Activated gamma-delta T cell treated with anti-CD3 and anti-CD28 coated beads, Interleukin-2, amount 50 U/mL, for 16 hours (primary cell): ENCODE measurements around the gene OXER1.

Experiments
- DNase-seq: peaks from one replicate; pipeline ENCODE4 v3.0.0-alpha.2; 2020; ENCODE audit warnings: low read depth

OXER1 gene

DNA sequence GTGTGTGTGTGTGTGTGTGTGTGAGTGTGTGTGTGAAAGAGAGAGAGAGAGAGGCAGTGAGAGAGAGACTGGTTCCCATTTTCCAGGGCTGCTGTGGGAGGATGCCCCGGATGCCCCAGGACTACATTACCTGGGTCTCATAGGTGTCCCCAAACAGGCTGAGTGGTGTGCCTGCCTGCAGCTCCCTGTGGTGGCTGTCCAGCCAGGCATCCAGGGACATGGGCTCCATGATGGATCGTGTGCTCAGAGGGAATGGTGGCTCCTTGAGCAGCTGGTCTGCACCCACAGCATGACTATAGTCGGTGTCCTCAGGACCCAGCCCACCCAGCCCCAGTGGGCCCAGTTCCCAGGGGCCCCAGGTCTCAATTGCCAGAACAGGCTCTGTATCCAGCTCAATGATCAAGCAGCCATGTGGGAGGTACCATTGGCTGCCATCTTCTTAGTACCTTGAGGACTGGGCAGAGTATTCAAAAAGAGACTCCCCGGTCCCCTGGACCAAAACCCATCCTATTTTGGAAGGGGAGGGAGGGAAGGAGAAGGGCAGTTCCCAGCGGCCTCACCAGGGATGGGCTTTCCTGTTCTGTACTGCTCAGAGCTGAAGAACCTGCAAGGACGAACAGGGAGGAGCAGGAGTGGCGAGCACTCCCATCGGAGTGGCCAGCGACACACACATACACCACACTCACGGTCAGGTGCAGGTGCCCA is 5.8 kb upstream of the OXER1 start:
- DNase-seq: no peak

DNA sequence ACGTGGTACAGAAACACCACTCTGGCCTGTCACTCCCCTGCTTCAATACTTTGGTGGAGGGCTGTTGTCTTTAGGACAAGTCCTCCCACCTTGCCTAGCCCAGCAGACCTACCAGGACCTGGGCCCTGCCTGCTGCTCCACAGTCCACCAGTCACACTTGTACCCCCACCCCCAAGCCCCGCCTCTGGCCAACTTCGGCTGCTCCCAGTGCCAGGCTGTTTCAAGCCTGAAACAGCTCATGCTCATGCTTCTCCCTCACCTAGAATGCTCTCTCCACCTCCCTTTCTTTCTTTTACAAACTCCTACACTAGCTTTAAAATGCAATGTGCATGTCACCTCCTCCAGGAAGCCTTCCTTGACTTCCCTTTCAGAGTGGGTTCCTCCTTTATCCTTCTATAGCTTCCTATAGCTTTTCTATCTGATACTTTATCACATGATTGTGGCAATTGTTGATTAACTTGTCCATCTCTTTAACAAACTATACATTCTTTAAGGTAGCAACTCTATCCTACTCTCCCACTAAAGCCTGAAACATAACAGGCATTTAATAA is 4.8 kb upstream of the OXER1 start:
- no peak for DNase-seq

DNA sequence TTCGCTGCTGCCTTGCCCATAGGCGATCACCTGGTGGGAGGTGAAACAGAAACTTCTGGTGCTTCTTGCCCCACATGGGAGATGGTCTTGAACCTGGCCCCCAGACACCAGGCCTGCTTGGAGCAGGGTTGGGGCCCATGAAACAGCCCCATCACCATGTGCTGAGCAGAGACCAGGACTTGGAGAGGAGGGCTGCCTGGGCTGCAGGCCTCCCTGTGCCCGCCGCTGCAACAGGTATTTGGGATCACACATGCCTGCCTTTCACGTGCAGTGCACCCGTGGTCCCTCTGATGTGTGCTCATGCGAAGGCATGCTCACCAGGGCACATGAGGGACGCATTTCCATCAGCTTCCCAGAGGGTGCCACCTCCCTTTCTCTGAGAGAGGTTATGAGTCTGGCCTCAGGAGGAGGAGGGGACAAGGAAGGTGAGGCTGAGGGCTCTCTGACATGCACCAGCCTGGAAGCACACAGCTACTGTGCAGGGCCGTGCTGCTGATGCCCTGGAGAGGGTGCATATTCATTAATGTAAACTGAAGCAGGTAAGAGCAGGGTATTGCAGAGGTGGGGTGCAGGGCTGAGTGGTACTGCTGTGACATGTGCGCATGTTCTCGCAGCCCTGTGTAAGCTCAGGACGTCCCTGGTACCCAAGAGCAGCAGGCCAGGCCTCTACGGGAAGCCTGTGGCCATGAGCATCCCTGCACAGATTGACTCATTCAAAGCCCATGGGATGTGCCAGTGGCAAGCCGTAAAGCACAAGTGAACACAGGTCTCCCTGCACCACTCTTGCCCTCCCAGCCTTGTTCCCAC is 4.2 kb upstream of the OXER1 start:
- DNase-seq: no peak

DNA sequence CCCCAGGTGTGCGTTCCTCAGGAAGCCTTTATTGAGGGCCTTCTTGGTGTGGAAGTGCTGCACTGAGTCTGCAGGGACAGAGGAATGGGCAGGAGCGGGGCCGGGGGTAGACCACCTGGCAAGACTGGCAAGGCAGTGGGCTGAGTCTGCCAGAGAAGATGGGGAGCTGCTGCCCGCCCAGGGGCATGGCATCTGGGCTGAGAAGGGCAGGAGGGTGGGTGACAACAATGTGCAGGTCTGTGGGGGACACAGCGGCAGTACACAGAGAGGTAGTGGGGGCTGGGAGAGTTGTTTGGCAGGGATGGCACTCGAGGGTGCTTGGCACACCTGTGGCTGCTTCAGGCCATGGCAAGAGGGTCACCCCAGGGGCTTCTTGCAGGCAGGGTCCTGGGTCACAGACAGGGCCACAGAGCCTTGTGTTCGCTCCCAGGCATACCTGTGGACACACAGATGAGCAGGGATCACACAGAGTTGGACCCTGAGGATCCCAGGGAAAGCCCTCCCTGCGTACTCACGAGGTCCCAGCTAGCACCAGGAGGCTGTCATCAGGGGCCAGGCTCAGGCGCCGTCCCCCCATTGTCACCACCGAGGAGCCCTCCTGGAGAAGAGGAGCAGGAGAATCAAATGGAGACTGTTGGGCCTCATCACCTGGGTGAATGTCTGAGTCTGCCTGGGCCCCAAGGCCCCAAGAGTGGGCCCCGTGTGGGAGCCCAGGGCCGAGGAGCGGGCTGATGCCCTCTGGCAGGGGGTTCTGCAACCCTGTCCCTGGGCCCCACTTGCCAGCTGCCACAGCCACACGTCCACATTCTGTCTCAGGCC is 3.4 kb upstream of the OXER1 start:
- no peak for DNase-seq

DNA sequence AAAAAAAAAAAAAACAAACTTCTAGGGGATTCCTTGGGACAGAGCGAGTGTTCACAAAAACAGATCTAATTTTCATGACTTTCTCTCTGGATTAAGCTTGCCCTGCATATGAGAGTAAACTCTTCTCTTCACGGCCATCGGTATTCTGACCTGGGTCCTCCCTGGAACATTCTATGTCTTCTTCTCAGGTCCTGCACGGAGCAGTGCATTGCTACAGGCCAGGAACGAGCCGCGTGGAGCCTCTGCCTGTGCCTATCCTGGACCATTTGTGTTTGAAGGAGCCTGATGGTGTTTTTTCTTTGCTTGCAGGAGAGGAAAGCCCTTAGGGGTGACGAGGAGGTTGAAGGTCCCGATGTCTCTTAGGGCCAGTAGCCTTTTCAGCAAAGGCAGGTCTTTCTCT is 1.8 kb upstream of the OXER1 start:
- no peak for DNase-seq

DNA sequence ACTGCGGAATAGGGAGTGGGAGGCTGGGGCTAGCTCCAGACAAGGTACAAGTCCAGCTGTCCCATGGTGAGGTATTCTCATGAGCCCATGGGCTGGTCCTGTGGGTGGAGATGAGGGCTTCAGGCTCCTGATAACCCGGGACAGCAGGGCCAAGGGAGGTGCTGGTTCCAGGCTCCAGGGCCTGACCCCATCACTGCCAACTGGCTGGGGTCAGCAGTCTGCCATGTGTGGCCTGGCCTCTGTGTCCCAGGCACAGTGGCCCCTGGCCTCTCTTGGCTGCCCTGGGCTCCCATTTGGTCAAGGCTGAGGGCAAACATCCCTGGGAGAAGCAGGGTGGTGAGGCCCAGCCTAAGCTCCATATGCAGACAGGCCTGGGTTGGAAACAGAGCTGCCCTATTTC is 966 bp upstream of the OXER1 start:
- DNase-seq: no peak

DNA sequence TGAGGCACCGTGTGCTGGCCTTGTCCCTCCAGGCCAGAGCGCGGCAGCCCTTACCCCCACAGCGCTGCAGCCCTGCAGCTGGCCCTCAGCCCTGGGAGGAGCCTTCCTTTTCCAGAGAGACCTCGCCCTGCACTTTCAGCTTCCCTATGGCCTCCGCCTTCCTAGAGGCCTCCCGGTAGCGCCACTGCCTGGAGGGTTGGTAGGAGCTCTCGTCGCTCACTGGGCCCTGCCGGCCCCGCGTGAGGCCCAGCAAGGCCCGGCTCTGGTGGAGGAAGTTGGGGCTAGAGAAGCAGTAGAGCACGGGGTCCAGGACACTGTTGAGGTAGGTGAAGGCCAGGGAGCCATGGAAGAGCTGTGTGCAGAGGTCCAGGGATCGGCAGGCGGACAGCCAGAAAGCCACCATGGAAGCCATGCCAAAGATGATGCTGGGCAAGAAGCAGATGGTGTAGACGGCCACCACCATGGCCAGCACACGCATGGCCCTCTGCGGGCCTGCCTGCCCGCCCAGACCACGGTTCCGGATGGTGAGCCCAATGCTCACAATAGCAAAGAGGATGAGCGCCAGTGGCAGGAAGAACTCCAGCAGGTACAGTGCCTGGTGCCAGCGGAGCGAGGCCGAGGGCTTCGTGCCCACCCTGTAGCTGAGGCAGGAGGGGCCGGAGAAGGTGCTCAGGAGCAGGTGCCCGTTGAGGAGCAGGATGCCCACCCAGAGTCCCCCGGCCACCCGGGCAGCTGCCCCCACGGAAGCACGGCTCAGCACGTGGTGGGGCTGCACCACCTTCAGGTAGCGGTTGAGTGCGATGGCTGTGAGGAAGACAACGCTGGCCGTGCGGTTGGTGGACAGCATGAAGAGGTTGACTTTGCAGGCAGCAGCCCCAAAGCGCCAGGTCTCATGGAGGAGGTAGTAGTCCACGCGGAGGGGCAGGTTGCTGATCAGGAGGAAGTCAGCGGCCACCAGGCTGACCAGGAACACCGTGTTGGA is 821 bp downstream of the OXER1 start:
- DNase-seq: no peak

DNA sequence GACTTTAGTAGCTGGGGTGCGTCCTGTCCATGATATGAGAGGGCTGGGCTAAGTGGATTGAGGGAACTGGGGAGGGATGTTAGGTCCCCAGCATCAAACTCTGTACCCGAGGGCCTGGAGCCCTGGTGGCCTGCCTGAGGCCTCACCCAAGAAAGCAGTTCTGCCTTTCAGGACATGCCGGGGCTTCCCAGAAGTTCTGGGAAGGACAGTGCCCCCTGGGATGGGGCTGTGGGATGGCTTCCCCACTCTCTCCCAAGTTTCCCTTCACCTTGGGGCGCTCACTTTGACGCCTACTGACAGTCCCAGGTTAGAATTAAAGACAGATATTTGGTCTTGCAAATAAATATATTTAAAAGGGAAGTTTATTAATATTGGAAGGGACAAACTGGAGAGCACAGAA is 1.8 kb downstream of the OXER1 start:
- no peak for DNase-seq

DNA sequence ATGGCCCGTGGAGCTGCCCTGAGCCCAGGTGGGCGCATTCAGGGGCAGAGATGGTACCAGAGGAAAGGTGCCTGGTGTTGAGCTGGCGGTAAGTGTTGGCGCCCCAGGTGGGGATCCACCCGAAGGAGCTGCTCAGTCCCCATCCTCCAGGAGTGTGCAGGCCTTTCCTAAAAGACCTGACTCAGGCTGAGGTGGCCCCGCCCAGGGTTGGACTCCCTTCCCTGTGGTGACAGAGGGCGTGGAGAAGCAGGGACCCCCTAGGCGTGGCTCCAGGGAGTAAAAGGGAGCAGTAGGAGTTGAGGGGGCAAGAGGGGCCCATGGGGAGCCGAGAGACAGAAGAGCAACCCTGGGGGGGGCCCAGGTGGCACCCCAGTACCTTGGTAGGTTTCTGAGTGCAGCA is 2.4 kb downstream of the OXER1 start:
- DNase-seq: no peak

DNA sequence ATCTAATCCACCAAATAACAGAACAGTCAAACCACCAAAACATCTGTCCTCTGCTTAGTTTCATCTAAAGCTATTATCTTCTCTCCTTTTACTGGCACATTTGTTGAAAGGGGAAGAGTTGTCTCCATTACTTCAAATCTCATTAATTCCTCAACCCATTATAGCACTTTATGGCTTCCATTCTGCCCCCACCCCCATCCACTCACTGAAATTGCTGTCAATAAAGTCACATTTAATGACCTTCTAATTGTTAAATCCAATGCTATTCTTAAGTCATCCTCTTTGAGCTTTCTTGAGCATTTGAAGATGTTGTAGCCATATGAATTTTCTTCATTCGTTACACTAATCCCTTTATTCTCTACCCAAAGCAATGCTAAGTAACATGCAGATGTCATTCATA is 5.2 kb downstream of the OXER1 start:
- DNase-seq: no peak

DNA sequence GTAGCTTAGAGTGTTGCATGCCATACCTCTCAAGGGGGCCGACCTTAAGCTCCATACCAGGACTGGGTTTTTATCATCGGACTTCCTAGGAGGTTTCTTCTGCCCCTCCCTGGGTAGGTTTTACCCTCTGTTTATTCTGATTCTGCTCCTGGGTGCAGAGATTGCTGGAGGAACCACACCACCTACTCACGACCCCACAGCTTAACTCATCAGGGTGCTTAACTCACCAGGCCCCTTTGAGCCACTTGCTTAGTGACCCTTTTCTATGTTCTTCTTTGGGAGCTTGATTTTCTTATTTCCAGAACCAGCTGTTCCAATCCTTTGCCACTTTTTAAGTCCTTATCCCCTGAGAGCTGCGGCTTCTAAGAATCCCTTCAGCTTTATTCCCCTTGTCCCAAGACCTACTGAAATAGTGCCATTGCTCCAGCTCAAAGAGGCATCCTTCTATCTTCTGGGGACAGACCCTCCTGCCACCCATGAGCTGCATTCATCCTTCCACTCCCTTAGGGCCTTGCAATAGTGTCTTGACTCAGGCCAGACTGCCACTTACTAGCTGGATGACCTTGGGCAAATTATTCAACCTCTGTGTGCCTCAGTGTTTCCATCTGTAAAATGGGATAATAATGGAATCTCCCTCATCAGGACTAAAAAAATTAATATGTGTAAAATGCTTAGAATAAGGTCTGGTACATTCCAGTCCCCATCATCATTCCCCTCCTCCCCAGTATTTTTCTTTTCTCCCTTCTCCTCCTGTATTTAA is 5.8 kb downstream of the OXER1 start:
- DNase-seq: no peak

DNA sequence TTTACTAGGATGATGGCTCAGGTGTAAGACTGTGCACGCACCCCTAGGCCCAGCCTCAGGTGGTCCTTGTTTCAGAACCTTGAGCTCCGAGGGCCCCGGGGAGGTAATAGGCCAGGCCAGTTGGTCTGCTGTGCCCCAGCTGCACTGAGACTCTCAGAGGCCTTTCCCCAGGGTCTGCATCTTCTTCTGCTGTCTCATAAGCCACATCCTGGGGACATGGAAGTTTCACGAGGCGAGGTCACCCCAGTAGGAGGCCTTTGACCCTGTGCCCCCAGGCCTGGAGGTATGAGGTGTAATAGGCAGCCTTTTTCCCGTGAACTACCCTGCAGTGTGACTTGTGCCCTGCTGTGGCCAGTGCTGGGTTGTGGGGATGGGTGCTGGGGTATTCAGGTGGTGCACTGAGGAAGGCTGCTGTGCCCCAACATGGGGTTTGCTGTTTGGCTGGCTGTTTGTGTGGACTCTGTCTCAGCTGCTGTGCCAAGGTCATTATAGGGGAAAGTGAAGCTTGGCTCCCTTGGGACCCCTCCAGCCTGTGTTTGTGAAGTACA is 6.9 kb downstream of the OXER1 start:
- no peak for DNase-seq

DNA sequence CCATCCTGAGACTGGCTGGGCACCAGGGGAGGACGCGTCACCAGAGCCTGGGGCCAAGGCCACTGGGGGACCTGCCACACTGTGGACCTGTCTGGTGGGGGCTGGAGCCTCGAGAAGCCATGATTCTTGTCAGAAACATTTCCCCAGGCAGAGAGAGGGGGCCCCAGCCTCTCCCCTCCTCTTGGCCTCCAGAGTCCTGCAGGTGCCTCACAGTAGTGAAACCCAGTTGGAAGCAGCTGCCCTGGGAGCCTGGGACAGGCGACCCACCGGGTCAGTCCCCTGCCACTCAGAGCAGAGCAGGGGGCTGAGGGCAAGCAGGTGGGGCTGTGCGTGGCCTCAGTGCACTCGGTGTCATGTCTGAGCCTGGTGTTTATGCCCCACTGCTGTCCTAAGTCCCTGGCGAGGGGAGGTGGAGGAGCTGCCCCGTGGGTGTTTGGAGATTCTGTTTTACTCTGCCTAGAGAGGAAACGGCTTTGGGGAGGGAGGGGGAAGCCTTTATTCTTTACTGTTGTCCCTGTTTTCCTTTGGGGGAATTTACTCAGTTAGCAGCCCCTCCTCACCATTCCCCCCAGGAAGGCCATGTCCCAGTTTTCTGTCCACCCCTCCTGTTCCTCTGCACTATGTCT is 7.7 kb downstream of the OXER1 start:
- no peak for DNase-seq

DNA sequence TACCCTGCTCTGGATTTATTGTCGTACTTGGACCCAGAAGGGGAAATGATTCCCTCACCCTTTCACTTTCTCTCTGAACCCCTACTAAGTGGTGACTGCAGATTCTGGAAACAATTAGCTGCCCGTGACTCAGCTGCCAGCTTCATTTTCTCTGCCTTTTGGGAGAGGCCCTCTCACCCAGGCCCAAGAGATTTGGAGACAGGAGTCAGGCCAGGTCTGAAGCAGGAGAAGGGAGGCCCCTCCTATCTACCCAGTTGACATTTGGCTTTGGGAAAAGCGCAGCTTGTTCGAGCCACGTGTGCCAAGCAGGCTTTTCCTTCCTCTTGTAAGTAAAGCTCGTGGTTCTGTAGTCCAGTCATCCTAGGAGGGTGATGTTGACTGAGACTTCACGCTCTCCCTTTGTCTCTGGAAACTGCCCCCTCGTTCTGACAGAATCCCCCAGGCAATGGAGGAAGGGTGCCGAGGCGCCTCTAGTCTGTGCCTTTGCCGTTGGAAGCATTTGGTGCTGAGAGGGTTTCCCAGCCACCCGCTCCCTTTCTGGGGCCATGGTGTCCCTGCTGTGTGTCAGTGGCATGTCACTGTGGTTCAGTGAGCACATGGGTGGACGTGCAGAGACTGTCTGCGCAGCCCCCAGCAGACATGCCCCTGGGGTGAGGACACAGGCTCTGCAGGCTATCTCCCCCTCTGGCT is 8.6 kb downstream of the OXER1 start:
- DNase-seq: no peak

DNA sequence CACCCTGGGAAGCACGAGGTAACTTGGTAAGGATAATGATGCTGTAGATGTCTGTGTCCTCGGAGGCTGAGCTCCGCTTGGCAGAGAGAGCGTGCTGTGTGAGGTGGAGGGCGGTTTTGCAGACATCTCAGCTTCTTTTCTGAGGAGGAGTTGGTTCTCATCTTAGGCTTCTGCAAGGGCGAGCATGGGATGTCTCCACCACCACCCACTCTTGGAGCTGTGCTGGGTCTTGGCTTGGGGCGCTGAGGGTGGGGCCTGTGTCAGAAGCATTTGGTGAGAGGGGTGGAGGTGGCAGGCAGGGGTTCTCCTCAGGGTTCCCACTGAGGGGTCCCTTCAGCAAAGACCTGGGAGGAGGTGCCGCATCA is 9.2 kb downstream of the OXER1 start:
- no peak for DNase-seq

DNA sequence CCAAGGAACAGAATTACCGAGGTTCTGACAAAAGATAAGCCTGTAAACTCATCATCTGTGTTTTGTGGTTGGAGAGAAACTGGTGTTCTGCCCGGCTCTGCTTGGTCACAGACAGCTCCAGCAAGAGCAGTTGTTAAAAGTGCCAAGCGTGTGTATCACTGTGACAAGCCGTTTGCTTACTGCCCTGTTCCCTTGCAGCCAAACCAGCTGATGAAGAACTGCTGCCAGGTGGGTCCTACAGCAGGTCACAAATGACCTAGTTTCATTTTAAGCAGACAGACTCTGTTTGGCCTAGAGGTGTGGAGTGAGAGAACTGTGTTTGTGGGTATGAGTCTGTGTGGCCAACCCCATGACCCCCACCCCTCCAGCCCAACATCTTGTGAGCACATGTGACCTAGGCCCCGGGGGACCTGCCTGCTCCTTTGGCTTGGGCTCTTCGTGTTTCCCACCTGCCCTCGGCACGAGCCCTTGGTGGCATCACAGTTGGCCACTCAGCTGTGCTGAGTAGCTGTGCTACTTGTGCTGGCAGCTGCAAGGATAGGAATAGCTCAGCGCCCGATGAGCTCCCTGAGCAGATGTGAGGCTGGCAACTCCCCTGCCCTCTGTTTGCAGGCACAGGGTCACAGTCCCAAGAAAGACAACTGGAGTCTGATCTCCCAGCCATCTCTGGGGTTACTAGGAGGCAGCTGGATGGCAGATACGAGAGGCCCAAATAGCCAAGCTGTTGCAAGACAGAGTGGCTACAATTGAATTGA is 9.7 kb downstream of the OXER1 start:
- no peak for DNase-seq

DNA sequence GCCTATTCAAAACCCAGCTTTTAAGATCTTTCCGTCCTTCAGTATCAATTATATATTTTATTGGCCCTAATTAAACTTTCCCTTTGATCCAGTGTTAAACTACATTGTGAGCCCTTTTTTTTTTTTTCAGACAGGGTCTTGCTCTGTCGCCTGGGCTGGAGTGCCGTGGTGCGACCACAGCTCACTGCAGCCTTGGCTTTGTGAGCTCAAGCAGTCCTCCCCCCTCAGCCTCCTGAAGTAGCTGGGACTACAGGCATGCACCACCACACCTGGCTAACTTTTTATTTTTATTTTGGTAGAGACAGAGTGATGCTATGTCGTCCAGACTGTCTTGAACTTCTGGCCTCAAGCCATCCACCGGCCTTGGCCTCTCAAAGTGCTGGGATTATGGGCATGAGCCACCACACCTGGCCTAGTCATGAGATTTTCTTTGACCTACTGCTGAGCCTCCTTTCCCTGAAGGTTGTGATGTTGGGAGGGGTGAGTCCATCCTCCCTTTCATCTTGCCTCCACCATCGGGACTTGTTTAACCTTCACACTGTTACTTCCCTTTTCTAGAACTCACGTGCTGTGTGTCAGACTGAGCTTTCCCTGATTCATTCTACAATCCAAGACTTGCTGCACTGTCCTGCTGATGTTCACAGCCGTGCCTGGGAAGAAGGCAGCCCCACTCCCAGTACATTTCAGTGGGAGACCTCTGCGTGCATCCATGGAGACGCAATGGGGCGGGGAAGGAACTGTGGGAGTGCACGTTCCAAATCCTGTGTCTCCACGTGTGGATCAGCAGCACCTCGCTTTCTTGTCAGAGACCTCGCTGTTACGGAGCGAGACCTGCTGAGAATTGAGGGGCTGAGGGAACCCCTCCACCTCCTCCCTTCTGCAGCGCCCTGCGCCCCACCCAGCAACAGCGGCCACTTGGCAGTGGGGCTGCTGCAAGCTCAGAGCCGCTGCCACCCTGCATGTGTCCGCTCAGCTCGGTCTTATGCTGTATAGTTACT is 10.8 kb downstream of the OXER1 start:
- no peak for DNase-seq
